HepG2 (cell line): ENCODE measurements around the gene DTNA. TPM values are rescaled to one million over a fixed set of nuclear protein-coding genes. Genes with fewer than 3 reads are reported as not detected.

Experiments used
- ATAC-seq: fragments of 200-7000 bp; cut with Tn5 transposase; 3 replicates; pipeline ENCODE4 v1.9.1; 2020; ENCODE audit warnings: mild to moderate bottlenecking, moderate library complexity
- BruUV-seq: library from RNA; stranded (reverse); fragments of 400-500 nt; replicated peaks from 2 replicates; lab custom pipeline; 2021; lab: Mats Ljungman, UMichigan
- CTCF ChIA-PET: fragments of 300-600 bp; formaldehyde crosslinking; extraction: SDS; loops from one replicate; lab custom pipeline; 2021; ENCODE audit warnings: low total read pairs, inconsistent platforms, low intra/inter-chr PET ratio; lab: Yijun Ruan, JAX
- POLR2A ChIA-PET: fragments of 350-600 bp; sonication (Branson Sonifier 250); formaldehyde crosslinking; loops from one replicate; lab custom pipeline; 2020; ENCODE audit warnings: antibody characterized with exemption, inconsistent platforms; lab: Yijun Ruan, JAX
- DNase-seq: peaks from one replicate; pipeline ENCODE4 v3.0.0-alpha.2; 2015; ENCODE audit warnings: low spot score
- FAIRE-seq: peaks from 3 replicates; lab custom pipeline; 2011; peaks lifted over from hg19 to GRCh38; lab: Jason Lieb, UNC
- H2AFZ ChIP-seq: one replicate; pipeline ENCODE4 v1.6.1; 2011; ENCODE audit warnings: low read length, inconsistent platforms
- H3K27ac ChIP-seq: fragments of 300-600 bp; 3 replicates; pipeline ENCODE4 v1.8.0; 2011; ENCODE audit warnings: mixed run types, mild to moderate bottlenecking, mixed read lengths, low read length, inconsistent platforms; ENCODE audit not compliant: insufficient read depth; ENCODE audit errors: extremely low read length
- H3K27me3 ChIP-seq, 2 experiments: fragments of 200-600 bp in 1 of 2; 2 replicates in 1 of 2; 3 replicates in 1 of 2; pipeline versions ENCODE4 v1.6.0 to v1.8.0; 2011; ENCODE audit warnings: low read length in 2 of 2, mild to moderate bottlenecking in 2 of 2, moderate library complexity in 2 of 2, inconsistent platforms in 1 of 2; ENCODE audit not compliant: insufficient read depth in 2 of 2, control insufficient read depth in 1 of 2
- H3K36me3 ChIP-seq, 2 experiments: fragments of 200-600 bp in 1 of 2; replicated peaks in 1 of 2; 2 replicates in 1 of 2; 3 replicates in 1 of 2; pipeline versions ENCODE4 v1.5.1 to v1.8.0; 2011; ENCODE audit warnings: low read length in 2 of 2, inconsistent platforms in 1 of 2; ENCODE audit not compliant: insufficient read depth in 2 of 2, control insufficient read depth in 1 of 2
- H3K4me1 ChIP-seq: 2 replicates; pipeline ENCODE4 v1.5.1; 2012; ENCODE audit warnings: low read length, inconsistent platforms; ENCODE audit not compliant: insufficient read depth
- H3K4me2 ChIP-seq: 2 replicates; pipeline ENCODE4 v1.6.0; 2011; ENCODE audit warnings: low read depth, low read length, inconsistent platforms
- H3K4me3 ChIP-seq, 3 experiments: fragments of 200-600 bp in 1 of 3; sonication (generic), shearing (Covaris generic) in 1 of 3; replicated peaks in 1 of 3; 2 replicates each; pipeline ENCODE4 v1.5.1; 2011 to 2016; ENCODE audit warnings: low read length in 3 of 3, inconsistent platforms in 2 of 3, low read depth in 2 of 3, mild to moderate bottlenecking in 2 of 3, control low read depth in 1 of 3, mixed read lengths in 1 of 3; ENCODE audit not compliant: insufficient read depth in 1 of 3
- H3K79me2 ChIP-seq: one replicate; pipeline ENCODE4 v1.6.1; 2011; ENCODE audit warnings: low read length, inconsistent platforms; ENCODE audit not compliant: insufficient read depth
- H3K9ac ChIP-seq: 2 replicates; pipeline ENCODE4 v1.6.0; 2011; ENCODE audit warnings: mild to moderate bottlenecking, low read depth, low read length, inconsistent platforms; ENCODE audit not compliant: insufficient read depth
- H3K9me3 ChIP-seq: 2 replicates; pipeline ENCODE4 v1.5.1; 2012; ENCODE audit warnings: mild to moderate bottlenecking, low read length
- H4K20me1 ChIP-seq: 2 replicates; pipeline ENCODE4 v1.6.0; 2011; ENCODE audit warnings: inconsistent platforms, mild to moderate bottlenecking, low read length, moderate library complexity; ENCODE audit not compliant: insufficient read depth
- CEBPG ChIP-seq: IDR thresholded peaks from 2 replicates; pipeline ENCODE4 v1.6.1; 2016
- FOXA1 ChIP-seq, 2 experiments: fragments of 450-650 bp in 1 of 2; sonication (generic) in 1 of 2; formaldehyde crosslinking in 1 of 2; IDR thresholded peaks; 2 replicates each; pipeline versions ENCODE4 v1.4.0 to v1.6.1; 2016 to 2020; ENCODE audit warnings: missing genetic modification reagents in 1 of 2
- FOXJ3 ChIP-seq: sonication (generic); formaldehyde crosslinking; IDR thresholded peaks from 2 replicates; pipeline ENCODE4 v1.4.0; 2020; ENCODE audit warnings: missing genetic modification reagents, mild to moderate bottlenecking, borderline replicate concordance
- GLMP ChIP-seq: sonication (generic); formaldehyde crosslinking; IDR thresholded peaks from 2 replicates; pipeline ENCODE4 v1.9.0; 2021; ENCODE audit warnings: missing genetic modification reagents, mild to moderate bottlenecking, borderline replicate concordance
- GTF2F1 ChIP-seq: fragments of 150-350 bp; IDR thresholded peaks from 2 replicates; pipeline ENCODE4 v1.6.1; 2014; ENCODE audit warnings: low read length
- IRF2 ChIP-seq: IDR thresholded peaks from 2 replicates; pipeline ENCODE4 v1.6.1; 2018; ENCODE audit warnings: missing genetic modification reagents, missing compliant biosample characterization
- MIER2 ChIP-seq: IDR thresholded peaks from 2 replicates; pipeline ENCODE4 v1.6.1; 2016; ENCODE audit warnings: missing biosample characterization, missing genetic modification reagents
- NRL ChIP-seq: sonication (generic); formaldehyde crosslinking; IDR thresholded peaks from 2 replicates; pipeline ENCODE4 v1.5.0; 2020; ENCODE audit warnings: missing genetic modification reagents, mild to moderate bottlenecking, moderate library complexity, borderline replicate concordance
- PAWR ChIP-seq: sonication (generic); formaldehyde crosslinking; IDR thresholded peaks from 2 replicates; pipeline ENCODE4 v1.4.0; 2020; ENCODE audit warnings: missing genetic modification reagents, mild to moderate bottlenecking, borderline replicate concordance
- SNRNP70 ChIP-seq: fragments of 200-400 bp; formaldehyde crosslinking; IDR thresholded peaks from 2 replicates; pipeline ENCODE4 v1.6.1; 2017; ENCODE audit warnings: mild to moderate bottlenecking, low read depth, low read length, moderate library complexity
- TEAD2 ChIP-seq: sonication (generic); formaldehyde crosslinking; IDR thresholded peaks from 2 replicates; pipeline ENCODE4 v1.9.0; 2021; ENCODE audit warnings: missing genetic modification reagents
- TOPORS ChIP-seq: sonication (generic); formaldehyde crosslinking; IDR thresholded peaks from 2 replicates; pipeline ENCODE4 v1.8.0; 2023; ENCODE audit warnings: mild to moderate bottlenecking, missing genetic modification reagents
- ZFP91 ChIP-seq: sonication (generic); formaldehyde crosslinking; IDR thresholded peaks from 2 replicates; pipeline ENCODE4 v1.9.0; 2022; ENCODE audit warnings: missing genetic modification reagents, mild to moderate bottlenecking, borderline replicate concordance
- ZNF138 ChIP-seq: sonication (generic); formaldehyde crosslinking; IDR thresholded peaks from 2 replicates; pipeline ENCODE4 v1.5.0; 2020; ENCODE audit warnings: mild to moderate bottlenecking, low read depth, missing genetic modification reagents
- ZNF280B ChIP-seq: sonication (generic); formaldehyde crosslinking; IDR thresholded peaks from 2 replicates; pipeline ENCODE4 v1.5.0; 2020; ENCODE audit warnings: missing genetic modification reagents, mild to moderate bottlenecking, borderline replicate concordance
- ZNF713 ChIP-seq: sonication (generic); formaldehyde crosslinking; IDR thresholded peaks from 2 replicates; pipeline ENCODE4 v1.4.0; 2020; ENCODE audit warnings: mild to moderate bottlenecking, missing genetic modification reagents
- ZNF773 ChIP-seq: sonication (generic); formaldehyde crosslinking; IDR thresholded peaks from 2 replicates; pipeline ENCODE4 v1.4.0; 2020; ENCODE audit warnings: missing genetic modification reagents, borderline replicate concordance
- ZUFSP ChIP-seq: sonication (generic); formaldehyde crosslinking; IDR thresholded peaks from 2 replicates; pipeline ENCODE4 v1.9.0; 2021; ENCODE audit warnings: missing genetic modification reagents, mild to moderate bottlenecking, borderline replicate concordance
- WGBS: methylation state at CpG from one replicate; pipeline ENCODE4 v1.1.6; 2017; ENCODE audit warnings: low lambda C conversion rate; 5-methylcytosine and 5-hydroxymethylcytosine counted together
- in situ Hi-C: cut with HindIII; loops from 2 replicates; pipeline ENCODE4 v1.10.0; 2017; ENCODE audit warnings: low pct_unique_long_range_greater_than_20kb; ENCODE audit not compliant: extremely low pct_ligation_motif_present
- intact Hi-C: fragments of 100-400 bp; cut with micrococcal nuclease; formaldehyde crosslinking; loops from one replicate; pipeline ENCODE4 v1.10.0; 2022; ENCODE audit not compliant: unreplicated experiment
- polyA plus RNA-seq, 8 experiments: library from polyadenylated mRNA; depleted of rRNA in 3 of 8; stranded (reverse) in 7 of 8; unstranded in 1 of 8; fragments of >200 nt; fragmentation: Illumina TruSeq in 4 of 8; extraction: Trizol in 4 of 8; gene quantifications; 2 replicates each; pipeline versions ENCODE4 v1.2.1 to v1.2.3, GENCODE V29; 2011 to 2016; ENCODE audit warnings: low read depth in 4 of 8, missing spikeins in 1 of 8, mixed read lengths in 1 of 8; ENCODE audit not compliant: insufficient read depth in 1 of 8
- total RNA-seq, 5 experiments: library from RNA; depleted of rRNA; stranded (reverse); fragments of >200 nt; fragmentation: Illumina TruSeq; extraction: Trizol; gene quantifications; 2 replicates each; pipeline ENCODE4 v1.2.3, GENCODE V29; 2016; ENCODE audit warnings: low read depth in 1 of 5

The DTNA gene
- total and polyA plus RNA-seq, 2 of the 13 experiments (the other 11 are each of a cell fraction or from before 2014, with no cell fraction given) = 8.5 to 29.0 TPM

GRCh38 chr18:34799291-34799690 is 89.2 kb downstream of the DTNA start (continued):
- TF ChIP-seq ZUFSP (CRISPR knock-in tag) (no peak), NRL (CRISPR knock-in tag) (no peak), ZNF280B (CRISPR knock-in tag) (no peak)

- CTCF ChIA-PET = no interaction called here
- Histone ChIP-seq H3K4me2 (no peak overlapping the region), H3K27ac (no peak overlapping the region), H3K36me3 (no peaks in the 10 kb centered on the region), H3K4me1 (no peaks in the 10 kb centered on the region), H2AFZ (no peak overlapping the region), H4K20me1 (no peaks in the 10 kb centered on the region), H3K9me3 (no peaks in the 10 kb centered on the region), H3K79me2 (no peaks in the 10 kb centered on the region), H3K4me3 (no peak overlapping the region), H3K27me3 (no peaks in the 10 kb centered on the region), H3K9ac (no peak overlapping the region)
- DNase-seq = no peak
- no peak for ATAC-seq
- in situ Hi-C loops = no loop called here
- BruUV-seq = no TSS peak
- POLR2A ChIA-PET = no interaction called here
- 94% methylated on average over 1 of the region's 1 CpG for WGBS
- intact Hi-C loops = no loop called here
- FAIRE-seq = no peak
- no peak for TF ChIP-seq PAWR (CRISPR knock-in tag)
- TF ChIP-seq ZFP91 (CRISPR knock-in tag) = no peak
- no peak for TF ChIP-seq ZNF138 (CRISPR knock-in tag)
- TF ChIP-seq ZNF773 = no peak
- no peak for TF ChIP-seq ZNF713 (CRISPR knock-in tag)
- TF ChIP-seq GTF2F1 = no peak
- no peak for TF ChIP-seq FOXA1 (IDR thresholded peaks at IDR 0.05)
- no peak for TF ChIP-seq FOXA1 (CRISPR knock-in tag; IDR thresholded peaks at IDR 0.05)
- TF ChIP-seq CEBPG = no peak
- no peak for TF ChIP-seq IRF2 (CRISPR knock-in tag)
- TF ChIP-seq TOPORS = no peak
- no peak for TF ChIP-seq FOXJ3 (CRISPR knock-in tag)
- TF ChIP-seq TEAD2 (CRISPR knock-in tag) = no peak
- TF ChIP-seq GLMP = no peak
- TF ChIP-seq SNRNP70 = no peak
- no peak for TF ChIP-seq MIER2 (CRISPR knock-in tag)
These were observed 90.3 kb downstream of the DTNA start for GRCh38 chr18:34800381-34800780.
